GM12878 (cell line): ENCODE measurements around the gene CTNNA1. TPM values are rescaled to one million over a fixed set of nuclear protein-coding genes. Genes with fewer than 3 reads are reported as not detected.

Experiments
- ATAC-seq: fragments of 200-7000 bp; cut with Tn5 transposase; 3 replicates; pipeline ENCODE4 v1.9.1; 2020; ENCODE audit warnings: mild to moderate bottlenecking, moderate library complexity
- BruUV-seq: library from RNA; stranded (reverse); fragments of 400-500 nt; replicated peaks from 2 replicates; lab custom pipeline; 2021; lab: Mats Ljungman, UMichigan
- CTCF ChIA-PET: fragments of 300-600 bp; sonication (Branson Sonifier 250); formaldehyde crosslinking; extraction: SDS; loops from one replicate; lab custom pipeline; 2021; ENCODE audit warnings: inconsistent platforms; lab: Yijun Ruan, JAX
- POLR2A ChIA-PET: fragments of 350-600 bp; formaldehyde crosslinking; extraction: SDS; loops from one replicate; lab custom pipeline; 2021; ENCODE audit warnings: inconsistent platforms; lab: Charles Lee
- RAD21 ChIA-PET: fragments of 300-600 bp; sonication (Branson Sonifier 250); formaldehyde crosslinking; loops from one replicate; lab custom pipeline; 2023; ENCODE audit warnings: antibody characterized with exemption; ENCODE audit not compliant: unreplicated experiment; lab: Charles Lee
- SMC1A ChIA-PET: fragments of 300-600 bp; sonication (Branson Sonifier 250); formaldehyde crosslinking; loops from one replicate; lab custom pipeline; 2023; ENCODE audit not compliant: unreplicated experiment, uncharacterized antibody; lab: Charles Lee
- DNase-seq: peaks from one replicate; pipeline ENCODE4 v3.0.0-alpha.2; 2011; ENCODE audit warnings: low read depth, low spot score
- FAIRE-seq: peaks from 3 replicates; lab custom pipeline; 2011; peaks lifted over from hg19 to GRCh38; lab: Jason Lieb, UNC
- H2AFZ ChIP-seq: 2 replicates; pipeline ENCODE4 v1.6.0; 2011; ENCODE audit warnings: low read depth, low read length, control low read depth; ENCODE audit not compliant: control insufficient read depth
- H3K27ac ChIP-seq: 2 replicates; pipeline ENCODE4 v1.5.1; 2011; ENCODE audit warnings: control low read depth; ENCODE audit not compliant: control insufficient read depth, insufficient read depth
- H3K27me3 ChIP-seq, 2 experiments: replicated peaks in 1 of 2; 2 replicates each; pipeline versions ENCODE4 v1.6.0 to v1.6.1; 2011; ENCODE audit warnings: low read length in 1 of 2; ENCODE audit not compliant: control insufficient read depth in 2 of 2, insufficient read depth in 2 of 2
- H3K36me3 ChIP-seq, 2 experiments: 2 replicates each; pipeline ENCODE4 v1.5.1; 2011; ENCODE audit warnings: low read length in 1 of 2; ENCODE audit not compliant: control insufficient read depth in 2 of 2, insufficient read depth in 2 of 2
- H3K4me1 ChIP-seq: 2 replicates; pipeline ENCODE4 v1.6.1; 2011; ENCODE audit warnings: mild to moderate bottlenecking, low read length, moderate library complexity, mixed read lengths; ENCODE audit not compliant: control insufficient read depth, insufficient read depth
- H3K4me2 ChIP-seq: 2 replicates; pipeline ENCODE4 v1.6.0; 2011; ENCODE audit warnings: control low read depth; ENCODE audit not compliant: control insufficient read depth, insufficient read depth
- H3K4me3 ChIP-seq: fragments of 200-600 bp; sonication (generic); 2 replicates; pipeline ENCODE4 v1.5.1; 2016
- H3K79me2 ChIP-seq: 2 replicates; pipeline ENCODE4 v1.6.0; 2011; ENCODE audit warnings: low read length; ENCODE audit not compliant: control insufficient read depth, insufficient read depth
- H3K9ac ChIP-seq: 2 replicates; pipeline ENCODE4 v1.8.0; 2011; ENCODE audit warnings: low read length, control low read depth, mixed read lengths; ENCODE audit not compliant: control insufficient read depth, insufficient read depth
- H3K9me3 ChIP-seq: replicated peaks from 3 replicates; pipeline ENCODE4 v1.5.1; 2011; ENCODE audit warnings: mild to moderate bottlenecking, low read length; ENCODE audit not compliant: control insufficient read depth, insufficient read depth
- H4K20me1 ChIP-seq: 2 replicates; pipeline ENCODE4 v1.6.0; 2011; ENCODE audit not compliant: control insufficient read depth, insufficient read depth
- ESRRA ChIP-seq: IDR thresholded peaks from 2 replicates; pipeline ENCODE4 v1.6.1; 2012; ENCODE audit warnings: mild to moderate bottlenecking, low read length, improper control_type of control experiment
- IRF4 ChIP-seq: IDR thresholded peaks from 2 replicates; pipeline ENCODE4 v1.6.1; 2011; ENCODE audit warnings: low read depth, low read length
- NR2C1 ChIP-seq: fragments of 450-650 bp; IDR thresholded peaks from 2 replicates; pipeline ENCODE4 v1.6.1; 2017; ENCODE audit warnings: antibody characterized with exemption, mild to moderate bottlenecking, moderate library complexity
- RB1 ChIP-seq: fragments of 450-650 bp; formaldehyde crosslinking; IDR thresholded peaks from 2 replicates; pipeline ENCODE4 v1.6.1; 2017; ENCODE audit warnings: mild to moderate bottlenecking, borderline replicate concordance
- SIN3A ChIP-seq: IDR thresholded peaks from 2 replicates; pipeline ENCODE4 v1.6.1; 2012; ENCODE audit warnings: low read depth, low read length, improper control_type of control experiment
- TAF1 ChIP-seq: IDR thresholded peaks from 2 replicates; pipeline ENCODE4 v1.6.1; 2011; ENCODE audit warnings: mild to moderate bottlenecking, low read depth, low read length, borderline replicate concordance
- USF1 ChIP-seq: IDR thresholded peaks from 2 replicates; pipeline ENCODE4 v1.6.1; 2011; ENCODE audit warnings: borderline replicate concordance, low read depth, mild to moderate bottlenecking, moderate library complexity, mixed read lengths, low read length; ENCODE audit not compliant: insufficient read depth; ENCODE audit errors: extremely low read length
- ZBED1 ChIP-seq: IDR thresholded peaks from 2 replicates; pipeline ENCODE4 v1.6.1; 2016; ENCODE audit warnings: borderline replicate concordance
- WGBS: methylation state at CpG from one replicate; pipeline ENCODE4 v1.1.6; 2016; ENCODE audit warnings: low lambda C conversion rate; ENCODE audit not compliant: insufficient replicate concordance, insufficient coverage; ENCODE audit errors: missing lambda C conversion rate; 5-methylcytosine and 5-hydroxymethylcytosine counted together
- in situ Hi-C: fragments of 300-500 bp; cut with MboI; formaldehyde crosslinking; loops from 9 replicates; pipeline ENCODE4 v1.14.3; 2018; ENCODE audit warnings: mixed read lengths
- intact Hi-C: fragments of 100-400 bp; cut with micrococcal nuclease; formaldehyde crosslinking; loops from one replicate; pipeline ENCODE4 v1.14.2; 2022; ENCODE audit not compliant: unreplicated experiment
- polyA plus RNA-seq, 11 experiments: library from polyadenylated mRNA; depleted of rRNA in 4 of 11; unstranded in 6 of 11; stranded (reverse) in 5 of 11; fragments of >200 nt; fragmentation: Nextera tagmentation in 4 of 11; fragmentation: Illumina TruSeq in 1 of 11; extraction: Ambion mirVana in 4 of 11; extraction: Trizol in 1 of 11; gene quantifications; 1 replicate in 1 of 11; 2 replicates in 10 of 11; pipeline versions ENCODE4 v1.2.1 to v1.2.3, GENCODE V29; 2011 to 2016; ENCODE audit warnings: inconsistent platforms in 2 of 11, missing spikeins in 2 of 11, low read depth in 1 of 11
- total RNA-seq, 4 experiments: library from RNA; depleted of rRNA in 3 of 4; stranded (reverse); fragments of >200 nt in 3 of 4; fragmentation: Illumina TruSeq in 1 of 4; extraction: Trizol in 1 of 4; gene quantifications; 2 replicates each; pipeline versions ENCODE4 v1.2.1 to v1.2.3, GENCODE V29; 2013 to 2021
- TF ChIP-seq, protein P1 (sequence below): fragments of 450-650 bp; IDR thresholded peaks from 2 replicates; pipeline ENCODE4 v1.6.1; 2017; ENCODE audit warnings: low read depth, mild to moderate bottlenecking, moderate library complexity

The CTNNA1 gene
- total and polyA plus RNA-seq, 10 of the 15 experiments (the other 5 are each of a cell fraction or from before 2014, with no cell fraction given) = 32.6 to 104 (median 57.7) TPM

DNA sequence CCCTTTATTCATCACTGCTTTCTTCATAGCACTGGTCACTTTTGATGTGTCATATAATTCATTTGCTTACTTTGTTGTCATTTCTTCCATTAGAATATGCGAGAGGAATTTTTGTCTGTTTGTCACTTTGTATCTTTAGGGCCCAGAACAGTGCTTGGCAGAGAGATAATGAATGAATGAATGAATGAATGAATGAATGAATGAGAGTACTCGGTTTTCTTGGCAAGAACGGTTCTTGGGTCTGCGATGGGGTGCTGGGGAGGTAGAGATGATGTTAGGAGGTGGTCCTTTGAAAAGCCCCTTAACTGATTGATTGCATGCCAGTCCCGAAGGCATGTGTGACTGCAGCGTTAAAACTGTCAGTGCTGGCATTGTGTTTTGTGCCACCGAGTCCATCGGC is 174.3 kb downstream of the CTNNA1 start (continued):
- TF ChIP-seq ZBED1 (no peak), USF1 (no peak), NR2C1 (no peak), TAF1 (no peak), ESRRA (no peak)

GRCh38 chr5:138927979-138928378 is 174.8 kb downstream of the CTNNA1 start:
- no peak overlapping the region for H3K4me2 ChIP-seq
- ChIA-PET SMC1A (no interaction called here), POLR2A (no interaction called here), RAD21 (no interaction called here), CTCF (no interaction called here)
- no TSS peak for BruUV-seq
- no peaks in the 10 kb centered on the region for H3K4me1 ChIP-seq
- FAIRE-seq (no peak), ATAC-seq (no peak), DNase-seq (no peak)
- H3K27ac ChIP-seq = no peak overlapping the region
- no peak overlapping the region for H3K4me3 ChIP-seq
- in situ Hi-C loops (no loop called here), intact Hi-C loops (no loop called here)
- no peaks in the 10 kb centered on the region for H4K20me1 ChIP-seq
- H3K36me3 ChIP-seq = peaks cover 24 to 27% of the 10 kb centered on the region in 2 experiments
- WGBS = 93% methylated on average over 7 of the region's 7 CpGs
- TF ChIP-seq SIN3A (no peak), IRF4 (no peak), RB1 (no peak)
- TF ChIP-seq, protein P1, sequence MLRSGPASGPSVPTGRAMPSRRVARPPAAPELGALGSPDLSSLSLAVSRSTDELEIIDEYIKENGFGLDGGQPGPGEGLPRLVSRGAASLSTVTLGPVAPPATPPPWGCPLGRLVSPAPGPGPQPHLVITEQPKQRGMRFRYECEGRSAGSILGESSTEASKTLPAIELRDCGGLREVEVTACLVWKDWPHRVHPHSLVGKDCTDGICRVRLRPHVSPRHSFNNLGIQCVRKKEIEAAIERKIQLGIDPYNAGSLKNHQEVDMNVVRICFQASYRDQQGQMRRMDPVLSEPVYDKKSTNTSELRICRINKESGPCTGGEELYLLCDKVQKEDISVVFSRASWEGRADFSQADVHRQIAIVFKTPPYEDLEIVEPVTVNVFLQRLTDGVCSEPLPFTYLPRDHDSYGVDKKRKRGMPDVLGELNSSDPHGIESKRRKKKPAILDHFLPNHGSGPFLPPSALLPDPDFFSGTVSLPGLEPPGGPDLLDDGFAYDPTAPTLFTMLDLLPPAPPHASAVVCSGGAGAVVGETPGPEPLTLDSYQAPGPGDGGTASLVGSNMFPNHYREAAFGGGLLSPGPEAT = no peak
- H3K9me3 ChIP-seq = no peaks in the 10 kb centered on the region
- H3K27me3 ChIP-seq = no peaks in the 10 kb centered on the region
- H3K9ac ChIP-seq = no peak overlapping the region
- H2AFZ ChIP-seq = no peak overlapping the region
- no peaks in the 10 kb centered on the region for H3K79me2 ChIP-seq
